GM04504 (cell line): Measurements from ENCODE around the gene BDH1.
"Not testable (repeated sequence)": the region's sequence is repeated elsewhere in the genome, so short reads cannot be mapped to it uniquely, and the experiment has no call there.

Experiments
- DNase-seq: peaks from one replicate; pipeline ENCODE4 v3.0.0-alpha.2; 2012; ENCODE audit warnings: low read depth

Gene BDH1

GRCh38 chr3:197555281-197556261, at the start of gene BDH1:
BDH1 (minus strand) TSS chr3:197555968; CDS start chr3:197546443, 9,525 bp downstream.
- no peak for DNase-seq

- DNase-seq: no peak
Measured at GRCh38 chr3:197603317-197603933, 47.7 kb upstream of the BDH1 start.

- not testable (repeated sequence) for DNase-seq
Measured at GRCh38 chr3:197602351-197602750, 46.6 kb upstream of the BDH1 start.

- not testable (repeated sequence) for DNase-seq
Measured at GRCh38 chr3:197601566-197601840, 45.7 kb upstream of the BDH1 start.

GRCh38 chr3:197600796-197601565, 45.2 kb upstream of the BDH1 start:
- DNase-seq: no peak

- DNase-seq: peak; percentile 60
Measured at GRCh38 chr3:197599089-197599765, 43.5 kb upstream of the BDH1 start.

GRCh38 chr3:197598404-197598980, 42.7 kb upstream of the BDH1 start:
- DNase-seq: no peak

- no peak for DNase-seq
Measured at GRCh38 chr3:197597335-197597734, 41.6 kb upstream of the BDH1 start.

- DNase-seq: peak; percentile 17
Measured at GRCh38 chr3:197595470-197596185, 39.9 kb upstream of the BDH1 start.

GRCh38 chr3:197593046-197593380, 37.2 kb upstream of the BDH1 start:
- DNase-seq: no peak

- DNase-seq: no peak
Measured at GRCh38 chr3:197592361-197593045, 36.7 kb upstream of the BDH1 start.

GRCh38 chr3:197591816-197592215, 36.0 kb upstream of the BDH1 start:
- DNase-seq: no peak

GRCh38 chr3:197590313-197590962, 34.7 kb upstream of the BDH1 start:
- no peak for DNase-seq

GRCh38 chr3:197589545-197589944, 33.8 kb upstream of the BDH1 start:
- no peak for DNase-seq

- not testable (repeated sequence) for DNase-seq
Measured at GRCh38 chr3:197586768-197587167, 31.0 kb upstream of the BDH1 start.

GRCh38 chr3:197586181-197586580, 30.4 kb upstream of the BDH1 start:
- no peak for DNase-seq

GRCh38 chr3:197584733-197585132, 29.0 kb upstream of the BDH1 start:
- no peak for DNase-seq

GRCh38 chr3:197583371-197583770, 27.6 kb upstream of the BDH1 start:
- DNase-seq: no peak

GRCh38 chr3:197580253-197580691, 24.5 kb upstream of the BDH1 start:
- no peak for DNase-seq

- no peak for DNase-seq
Measured at GRCh38 chr3:197578376-197578775, 22.6 kb upstream of the BDH1 start.
